Prostate gland (tissue), 2 donors: ENCODE measurements around the gene PLP2. TPM values are rescaled to one million over a fixed set of nuclear protein-coding genes. Genes with fewer than 3 reads are reported as not detected.

ENCODE experiments used
- DNase-seq: peaks from one replicate; pipeline ENCODE4 v3.0.0-alpha.2; 2019; ENCODE audit warnings: low spot score
- H3K27ac ChIP-seq, 2 donors: fragments of 200-600 bp; sonication (generic); 2 replicates each; pipeline ENCODE4 v1.5.1; 2017 to 2019
- H3K27me3 ChIP-seq: fragments of 200-600 bp; sonication (generic); replicated peaks from 2 replicates; pipeline ENCODE4 v1.5.1; 2019; ENCODE audit not compliant: insufficient read depth
- H3K36me3 ChIP-seq, 2 donors: fragments of 200-600 bp; sonication (generic); 1 replicate in 1 of 2; 2 replicates in 1 of 2; pipeline versions ENCODE4 v1.5.1 to v1.8.1; 2017 to 2019
- H3K4me1 ChIP-seq: fragments of 200-600 bp; sonication (generic); replicated peaks from 2 replicates; pipeline ENCODE4 v1.5.1; 2019
- H3K4me3 ChIP-seq, 2 donors: fragments of 200-600 bp; sonication (generic); 2 replicates each; pipeline ENCODE4 v1.5.1; 2017 to 2019
- H3K9me3 ChIP-seq: fragments of 200-600 bp; sonication (generic); 2 replicates; pipeline ENCODE4 v1.5.1; 2017
- POLR2A ChIP-seq: fragments of 450-650 bp; IDR thresholded peaks from one replicate; pipeline ENCODE4 v1.6.1; 2016; ENCODE audit warnings: antibody characterized with exemption, mild to moderate bottlenecking
- POLR2AphosphoS5 ChIP-seq: sonication (generic); formaldehyde crosslinking; IDR thresholded peaks from one replicate; pipeline ENCODE4 v1.6.1; 2017; ENCODE audit warnings: antibody characterized with exemption
- WGBS: methylation state at CpG from one replicate; pipeline ENCODE4 v1.1.5; 2018; 5-methylcytosine and 5-hydroxymethylcytosine counted together
- intact Hi-C: fragments of 100-400 bp; cut with DNase I; formaldehyde crosslinking; loops from one replicate; pipeline ENCODE4 v1.14.2; 2022
- total RNA-seq, 2 donors: library from RNA; depleted of rRNA; stranded (reverse); fragments of >200 nt; gene quantifications; one replicate each; pipeline ENCODE4 v1.1.0, GENCODE V29; 2016
- TF ChIP-seq, protein P1 (sequence below), 4 experiments: fragments of 200-600 bp in 2 of 4; fragments of 450-650 bp in 2 of 4; sonication (generic) in 2 of 4; IDR thresholded peaks; 1 replicate in 3 of 4; 2 replicates in 1 of 4; pipeline ENCODE4 v1.5.1; 2016 to 2019; ENCODE audit warnings: antibody characterized with exemption in 4 of 4, mild to moderate bottlenecking in 2 of 4, moderate library complexity in 2 of 4

Gene PLP2
- total RNA-seq, 2 donors from 2014 or later: 24.3 to 34.7 TPM

DNA sequence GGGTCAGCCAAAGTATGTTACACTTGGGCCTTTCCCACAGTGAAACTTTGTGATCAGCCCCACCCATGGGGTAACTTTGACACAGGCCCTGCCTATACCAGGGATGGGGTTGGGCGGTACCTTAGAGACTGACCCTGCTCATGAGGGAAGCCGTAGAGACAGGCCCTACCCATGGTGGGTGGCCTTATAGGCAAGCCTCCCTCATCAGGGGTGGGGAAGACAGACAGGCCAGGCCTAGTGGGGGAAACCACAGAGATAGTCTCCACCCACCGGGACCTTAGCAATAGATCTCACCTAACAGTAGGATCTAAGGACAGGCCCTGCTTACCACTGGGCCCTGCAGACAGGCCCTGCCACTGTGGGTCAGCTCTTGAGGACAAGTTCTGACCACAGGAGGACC is 6.8 kb downstream of the PLP2 start:
- Histone ChIP-seq H3K36me3 (no peaks in the 10 kb centered on the region), H3K27ac (no peak overlapping the region), H3K9me3 (no peaks in the 10 kb centered on the region), H3K4me3 (no peak overlapping the region), H3K27me3 (no peaks in the 10 kb centered on the region), H3K4me1 (no peaks in the 10 kb centered on the region)
- TF ChIP-seq, protein P1, sequence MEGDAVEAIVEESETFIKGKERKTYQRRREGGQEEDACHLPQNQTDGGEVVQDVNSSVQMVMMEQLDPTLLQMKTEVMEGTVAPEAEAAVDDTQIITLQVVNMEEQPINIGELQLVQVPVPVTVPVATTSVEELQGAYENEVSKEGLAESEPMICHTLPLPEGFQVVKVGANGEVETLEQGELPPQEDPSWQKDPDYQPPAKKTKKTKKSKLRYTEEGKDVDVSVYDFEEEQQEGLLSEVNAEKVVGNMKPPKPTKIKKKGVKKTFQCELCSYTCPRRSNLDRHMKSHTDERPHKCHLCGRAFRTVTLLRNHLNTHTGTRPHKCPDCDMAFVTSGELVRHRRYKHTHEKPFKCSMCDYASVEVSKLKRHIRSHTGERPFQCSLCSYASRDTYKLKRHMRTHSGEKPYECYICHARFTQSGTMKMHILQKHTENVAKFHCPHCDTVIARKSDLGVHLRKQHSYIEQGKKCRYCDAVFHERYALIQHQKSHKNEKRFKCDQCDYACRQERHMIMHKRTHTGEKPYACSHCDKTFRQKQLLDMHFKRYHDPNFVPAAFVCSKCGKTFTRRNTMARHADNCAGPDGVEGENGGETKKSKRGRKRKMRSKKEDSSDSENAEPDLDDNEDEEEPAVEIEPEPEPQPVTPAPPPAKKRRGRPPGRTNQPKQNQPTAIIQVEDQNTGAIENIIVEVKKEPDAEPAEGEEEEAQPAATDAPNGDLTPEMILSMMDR (IDR thresholded peaks at IDR 0.05): no peak
- TF ChIP-seq POLR2A (no peak), POLR2AphosphoS5 (no peak)
- WGBS: 93% methylated on average over 3 of the region's 3 CpGs
- intact Hi-C loops: no loop called here
- DNase-seq: no peak

DNA sequence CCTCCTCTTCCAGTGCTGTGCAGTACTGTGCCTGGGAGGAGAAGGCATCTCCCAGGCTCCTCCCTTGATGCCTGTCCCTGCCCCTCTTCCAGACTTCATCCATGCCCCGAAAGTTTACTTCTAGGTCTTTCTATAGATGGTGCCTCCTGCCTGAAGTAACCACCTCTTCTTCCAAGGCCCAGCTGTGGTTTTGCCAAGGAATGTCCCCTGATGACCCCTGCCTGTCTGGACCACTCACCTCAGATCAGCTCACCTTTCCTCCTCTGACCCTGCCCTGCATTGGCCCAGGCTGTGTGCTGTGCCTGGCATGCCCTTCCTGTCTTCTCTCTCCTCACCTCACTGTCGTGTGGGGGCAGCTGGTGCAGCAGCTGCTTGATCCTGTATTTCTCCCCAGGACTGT is 7.7 kb downstream of the PLP2 start:
- no peaks in the 10 kb centered on the region for H3K36me3 ChIP-seq
- no peak for DNase-seq
- H3K27me3 ChIP-seq: no peaks in the 10 kb centered on the region
- no peak overlapping the region for H3K4me3 ChIP-seq
- WGBS: 84% methylated on average over 2 of the region's 2 CpGs
- no peaks in the 10 kb centered on the region for H3K4me1 ChIP-seq
- H3K9me3 ChIP-seq: no peaks in the 10 kb centered on the region
- intact Hi-C loops: no loop called here
- TF ChIP-seq POLR2AphosphoS5: no peak
- TF ChIP-seq, protein P1 (IDR thresholded peaks at IDR 0.05): no peak
- TF ChIP-seq POLR2A: no peak
- H3K27ac ChIP-seq: no peak overlapping the region

DNA sequence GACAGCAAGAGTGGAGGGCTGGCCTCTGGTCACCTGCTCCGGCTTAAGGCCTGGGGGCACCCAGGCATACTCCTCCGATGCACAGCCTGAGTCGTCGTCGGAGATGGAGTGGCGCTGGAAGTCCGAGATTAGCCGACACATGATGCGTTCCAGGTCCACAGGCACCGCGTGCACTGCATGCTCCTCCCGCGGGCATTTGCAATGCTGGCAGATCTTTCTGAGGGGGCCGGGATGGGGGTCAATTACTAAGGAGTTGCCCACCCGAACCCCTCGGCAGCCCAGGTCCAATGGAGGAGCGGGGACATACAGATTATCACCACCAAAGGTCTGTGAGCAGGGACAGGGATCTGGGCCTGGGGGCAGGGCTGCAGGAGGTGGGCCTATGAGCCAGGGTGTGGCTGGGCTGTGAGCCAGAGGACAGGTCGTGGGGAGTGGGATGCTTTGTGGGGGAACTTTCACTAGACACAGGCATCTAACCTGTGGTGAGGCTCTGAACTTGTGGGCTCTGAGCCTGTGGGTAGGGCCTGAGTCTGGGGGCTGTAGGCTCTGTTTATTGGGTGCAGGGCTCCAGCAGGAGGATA is 12.1 kb downstream of the PLP2 start:
- TF ChIP-seq, protein P1 (IDR thresholded peaks at IDR 0.05): no peak
- TF ChIP-seq POLR2A (no peak), POLR2AphosphoS5 (no peak)
- Histone ChIP-seq H3K4me3 (no peak overlapping the region), H3K4me1 (no peaks in the 10 kb centered on the region), H3K36me3 (no peaks in the 10 kb centered on the region), H3K27ac (peak overlapping the region; percentile 51 to 74), H3K9me3 (no peaks in the 10 kb centered on the region), H3K27me3 (no peaks in the 10 kb centered on the region)
- 84% methylated on average over 16 of the region's 18 CpGs for WGBS
- intact Hi-C loops: no loop called here
- no peak for DNase-seq

DNA sequence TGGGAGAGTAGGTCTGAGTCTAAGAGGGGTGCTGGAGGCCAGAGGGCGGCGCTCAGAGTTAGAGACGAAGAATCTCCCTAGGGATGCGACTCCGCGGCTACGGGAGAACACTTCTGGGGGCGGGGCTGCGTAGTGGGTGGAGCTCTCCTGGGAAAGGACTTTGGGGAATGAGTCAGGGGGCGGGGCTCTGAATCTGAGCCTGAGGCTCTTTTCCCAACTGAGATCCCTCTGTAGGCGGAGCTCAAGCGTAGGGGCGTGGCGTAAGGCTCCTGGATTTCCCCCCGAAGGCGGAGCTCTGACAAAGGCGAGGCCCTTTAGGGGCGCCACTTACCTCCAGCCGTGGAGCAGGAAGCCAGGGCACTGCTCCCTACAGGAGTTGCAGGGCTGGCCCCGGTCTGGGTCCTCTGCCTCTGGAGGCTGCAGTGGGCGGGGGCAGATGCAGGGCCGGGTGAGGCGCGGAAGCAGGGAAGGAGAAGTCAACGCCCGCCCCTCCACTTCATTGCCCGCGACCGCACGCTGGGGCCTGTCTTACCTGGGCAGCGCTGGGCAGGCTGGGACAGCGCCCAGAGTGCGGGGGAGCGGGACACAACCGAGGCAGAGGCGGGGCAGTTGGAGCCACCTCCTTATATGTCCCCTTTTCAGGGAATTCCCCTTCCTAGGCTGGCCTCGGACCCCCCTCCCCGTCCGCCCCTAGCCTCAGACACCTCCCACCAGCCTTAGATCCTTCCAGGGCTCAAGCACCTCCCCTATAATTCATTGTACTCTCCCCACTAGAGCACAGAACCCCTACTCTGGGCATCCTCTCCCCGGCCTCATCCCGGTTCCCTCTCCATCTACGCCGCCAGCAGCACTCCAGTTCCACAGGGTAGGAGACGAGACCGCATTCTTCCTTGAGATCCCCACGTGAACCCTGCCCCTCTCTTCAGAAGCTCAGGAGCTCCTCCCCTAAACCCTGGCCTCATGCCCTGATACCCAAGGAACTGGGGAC is 12.9 kb downstream of the PLP2 start:
- intact Hi-C loops: no loop called here
- Histone ChIP-seq H3K36me3 (no peaks in the 10 kb centered on the region), H3K4me1 (no peaks in the 10 kb centered on the region), H3K4me3 (peak overlapping the region; percentile 30 to 41), H3K27ac (peak overlapping the region; percentile 74 to 80), H3K9me3 (no peaks in the 10 kb centered on the region), H3K27me3 (no peaks in the 10 kb centered on the region)
- TF ChIP-seq, protein P1 (IDR thresholded peaks at IDR 0.05): peak in 2 of 4 experiments; percentile 4 to 26
- TF ChIP-seq POLR2AphosphoS5: peak; percentile 83
- TF ChIP-seq POLR2A: peak; percentile 80
- 7% methylated on average over 37 of the region's 46 CpGs for WGBS
- peak; percentile 90 for DNase-seq
